ENCODE data around the gene POMGNT2.

GRCh38 chr3:43079536-43080332 lies 26.1 kb downstream of the POMGNT2 start:
- TF ChIP-seq, protein P1, sequence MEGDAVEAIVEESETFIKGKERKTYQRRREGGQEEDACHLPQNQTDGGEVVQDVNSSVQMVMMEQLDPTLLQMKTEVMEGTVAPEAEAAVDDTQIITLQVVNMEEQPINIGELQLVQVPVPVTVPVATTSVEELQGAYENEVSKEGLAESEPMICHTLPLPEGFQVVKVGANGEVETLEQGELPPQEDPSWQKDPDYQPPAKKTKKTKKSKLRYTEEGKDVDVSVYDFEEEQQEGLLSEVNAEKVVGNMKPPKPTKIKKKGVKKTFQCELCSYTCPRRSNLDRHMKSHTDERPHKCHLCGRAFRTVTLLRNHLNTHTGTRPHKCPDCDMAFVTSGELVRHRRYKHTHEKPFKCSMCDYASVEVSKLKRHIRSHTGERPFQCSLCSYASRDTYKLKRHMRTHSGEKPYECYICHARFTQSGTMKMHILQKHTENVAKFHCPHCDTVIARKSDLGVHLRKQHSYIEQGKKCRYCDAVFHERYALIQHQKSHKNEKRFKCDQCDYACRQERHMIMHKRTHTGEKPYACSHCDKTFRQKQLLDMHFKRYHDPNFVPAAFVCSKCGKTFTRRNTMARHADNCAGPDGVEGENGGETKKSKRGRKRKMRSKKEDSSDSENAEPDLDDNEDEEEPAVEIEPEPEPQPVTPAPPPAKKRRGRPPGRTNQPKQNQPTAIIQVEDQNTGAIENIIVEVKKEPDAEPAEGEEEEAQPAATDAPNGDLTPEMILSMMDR (conservative IDR thresholded peaks at IDR 0.05; ENCODE audit: low read depth, low read length), result no peak
- TF ChIP-seq EZH2 (IDR thresholded peaks at IDR 0.05; ENCODE audit: low read length, unreplicated experiment) (no peak), EZH2phosphoT487 (IDR thresholded peaks at IDR 0.05; ENCODE audit: borderline replicate concordance, low read length) (no peak)

All from PC-3 (cell line).